Esophagus muscularis mucosa (tissue), 4 donors: ENCODE measurements around the gene RTEL1. TPM values are rescaled to one million over a fixed set of nuclear protein-coding genes. Genes with fewer than 3 reads are reported as not detected.

Source experiments
- DNase-seq: peaks from one replicate; pipeline ENCODE4 v3.0.0-alpha.2; 2017; ENCODE audit errors: extremely low spot score
- H3K27ac ChIP-seq, 4 donors: fragments of 200-600 bp; sonication (generic); replicated peaks in 1 of 4; 1 replicate in 3 of 4; 2 replicates in 1 of 4; pipeline ENCODE4 v1.5.1; 2016 to 2019; ENCODE audit warnings: mild to moderate bottlenecking in 1 of 4
- H3K27me3 ChIP-seq, 4 donors: fragments of 200-600 bp; sonication (generic); one replicate each; pipeline versions ENCODE4 v1.5.1 to v1.6.0; 2016 to 2019
- H3K36me3 ChIP-seq, 4 donors: fragments of 200-600 bp; sonication (generic); one replicate each; pipeline ENCODE4 v1.5.1; 2016 to 2019
- H3K4me1 ChIP-seq, 4 donors: fragments of 200-600 bp; sonication (generic); one replicate each; pipeline ENCODE4 v1.5.1; 2016 to 2019
- H3K4me3 ChIP-seq, 4 donors: fragments of 200-600 bp; sonication (generic); 1 replicate in 2 of 4; 2 replicates in 2 of 4; pipeline ENCODE4 v1.5.1; 2016 to 2019; ENCODE audit warnings: mild to moderate bottlenecking in 4 of 4, moderate library complexity in 1 of 4
- H3K9me3 ChIP-seq, 4 donors: fragments of 200-600 bp; sonication (generic); 1 replicate in 3 of 4; 2 replicates in 1 of 4; pipeline ENCODE4 v1.5.1; 2016 to 2019
- CTCF ChIP-seq, 3 experiments: fragments of 200-600 bp in 2 of 3; fragments of 450-650 bp in 1 of 3; sonication (generic) in 2 of 3; IDR thresholded peaks; one replicate each; pipeline ENCODE4 v1.5.1; 2017 to 2019; ENCODE audit warnings: antibody characterized with exemption in 3 of 3, mild to moderate bottlenecking in 2 of 3, moderate library complexity in 1 of 3
- EP300 ChIP-seq: sonication (generic); formaldehyde crosslinking; IDR thresholded peaks from one replicate; pipeline ENCODE4 v1.6.1; 2017; ENCODE audit warnings: antibody characterized with exemption
- POLR2A ChIP-seq: fragments of 450-650 bp; IDR thresholded peaks from one replicate; pipeline ENCODE4 v1.6.1; 2017; ENCODE audit warnings: antibody characterized with exemption, moderate library complexity, mild to moderate bottlenecking, low read depth
- POLR2AphosphoS5 ChIP-seq, 2 donors: sonication (generic); formaldehyde crosslinking; IDR thresholded peaks; one replicate each; pipeline ENCODE4 v1.6.1; 2017; ENCODE audit warnings: antibody characterized with exemption in 2 of 2
- WGBS: methylation state at CpG from one replicate; pipeline ENCODE4 v1.1.5; 2018; 5-methylcytosine and 5-hydroxymethylcytosine counted together
- intact Hi-C: fragments of 100-400 bp; cut with DNase I; formaldehyde crosslinking; loops from one replicate; pipeline ENCODE4 v1.15.1; 2023
- total RNA-seq, 4 donors: library from RNA; depleted of rRNA; stranded (reverse); fragments of >200 nt; gene quantifications; one replicate each; pipeline versions ENCODE4 v1.1.0 to v1.2.1, GENCODE V29; 2016

RTEL1 gene
- total RNA-seq, 4 donors from 2014 or later, result 8.4 to 13.4 (median 9.6) TPM

- Histone ChIP-seq H3K9me3 (no peaks in the 10 kb centered on the region), H3K27ac (peak overlapping the region in 3 of 4 donors; percentile 32 to 55 (median 42)), H3K36me3 (peaks cover 7 to 51% (median 32%) of the 10 kb centered on the region in 4 donors), H3K27me3 (no peaks in the 10 kb centered on the region), H3K4me1 (peaks cover 43 to 66% (median 60%) of the 10 kb centered on the region in 4 donors), H3K4me3 (no peak overlapping the region)
- intact Hi-C loops, result no loop called here
- peak in 1 of 2 donors; percentile 3 for TF ChIP-seq POLR2AphosphoS5 (IDR thresholded peaks at IDR 0.05)
- TF ChIP-seq EP300, result no peak
- 64% methylated on average over 17 of the region's 20 CpGs for WGBS
- no peak for DNase-seq
Measured at GRCh38 chr20:63692436-63693082, 34.4 kb downstream of the RTEL1 start.

GRCh38 chr20:63693083-63693732 is 35.1 kb downstream of the RTEL1 start:
- WGBS, result 93% methylated on average over 5 of the region's 10 CpGs
- peaks cover 43 to 66% (median 60%) of the 10 kb centered on the region in 4 donors for H3K4me1 ChIP-seq
- no peaks in the 10 kb centered on the region for H3K27me3 ChIP-seq
- H3K36me3 ChIP-seq, result peaks cover 7 to 57% (median 32%) of the 10 kb centered on the region in 4 donors
- no peak for TF ChIP-seq EP300
- no peak for TF ChIP-seq POLR2AphosphoS5 (IDR thresholded peaks at IDR 0.05)
- no peak for TF ChIP-seq CTCF (IDR thresholded peaks at IDR 0.05)
- TF ChIP-seq POLR2A, result no peak
- no peak for DNase-seq
- intact Hi-C loops, result no loop called here
- no peak overlapping the region for H3K27ac ChIP-seq
- no peaks in the 10 kb centered on the region for H3K9me3 ChIP-seq
- no peak overlapping the region for H3K4me3 ChIP-seq

GRCh38 chr20:63693733-63694583 is 35.8 kb downstream of the RTEL1 start:
- 95% methylated on average over 6 of the region's 21 CpGs for WGBS
- Histone ChIP-seq H3K9me3 (no peaks in the 10 kb centered on the region), H3K4me1 (peaks cover 43 to 66% (median 60%) of the 10 kb centered on the region in 4 donors)

GRCh38 chr20:63694584-63695423 is 36.7 kb downstream of the RTEL1 start:
- no peak overlapping the region for H3K27ac ChIP-seq
- H3K27me3 ChIP-seq, result no peaks in the 10 kb centered on the region
- no peak overlapping the region for H3K4me3 ChIP-seq
- peaks cover 7 to 59% (median 35%) of the 10 kb centered on the region in 4 donors for H3K36me3 ChIP-seq
- TF ChIP-seq EP300, result no peak
- TF ChIP-seq POLR2A, result no peak
- no peak for TF ChIP-seq CTCF (IDR thresholded peaks at IDR 0.05)
- TF ChIP-seq POLR2AphosphoS5 (IDR thresholded peaks at IDR 0.05), result no peak
- intact Hi-C loops, result no loop called here
- H3K4me1 ChIP-seq, result peaks cover 47 to 66% (median 63%) of the 10 kb centered on the region in 4 donors
- no peaks in the 10 kb centered on the region for H3K9me3 ChIP-seq
- 97% methylated on average over 15 of the region's 37 CpGs for WGBS
- no peak for DNase-seq

More at GRCh38 chr20:63693733-63694583, 35.8 kb downstream of the RTEL1 start:
- DNase-seq, result no peak
- Histone ChIP-seq H3K27me3 (no peaks in the 10 kb centered on the region), H3K36me3 (peaks cover 7 to 59% (median 32%) of the 10 kb centered on the region in 4 donors), H3K4me3 (no peak overlapping the region), H3K27ac (no peak overlapping the region)
- no peak for TF ChIP-seq POLR2AphosphoS5 (IDR thresholded peaks at IDR 0.05)
- no peak for TF ChIP-seq EP300
- no peak for TF ChIP-seq POLR2A
- TF ChIP-seq CTCF (IDR thresholded peaks at IDR 0.05), result no peak
- intact Hi-C loops, result no loop called here
